HG03520 (cell line): ENCODE measurements around the gene AJUBA.
"Not testable (repeated sequence)": the region's sequence is repeated elsewhere in the genome, so short reads cannot be mapped to it uniquely, and the experiment has no call there.

Experiments
- ATAC-seq: cut with Tn5 transposase; IDR thresholded peaks from one replicate; pipeline ENCODE4 v1.9.1; 2021; ENCODE audit warnings: mild to moderate bottlenecking, moderate library complexity; ENCODE audit not compliant: unreplicated experiment

AJUBA gene

DNA sequence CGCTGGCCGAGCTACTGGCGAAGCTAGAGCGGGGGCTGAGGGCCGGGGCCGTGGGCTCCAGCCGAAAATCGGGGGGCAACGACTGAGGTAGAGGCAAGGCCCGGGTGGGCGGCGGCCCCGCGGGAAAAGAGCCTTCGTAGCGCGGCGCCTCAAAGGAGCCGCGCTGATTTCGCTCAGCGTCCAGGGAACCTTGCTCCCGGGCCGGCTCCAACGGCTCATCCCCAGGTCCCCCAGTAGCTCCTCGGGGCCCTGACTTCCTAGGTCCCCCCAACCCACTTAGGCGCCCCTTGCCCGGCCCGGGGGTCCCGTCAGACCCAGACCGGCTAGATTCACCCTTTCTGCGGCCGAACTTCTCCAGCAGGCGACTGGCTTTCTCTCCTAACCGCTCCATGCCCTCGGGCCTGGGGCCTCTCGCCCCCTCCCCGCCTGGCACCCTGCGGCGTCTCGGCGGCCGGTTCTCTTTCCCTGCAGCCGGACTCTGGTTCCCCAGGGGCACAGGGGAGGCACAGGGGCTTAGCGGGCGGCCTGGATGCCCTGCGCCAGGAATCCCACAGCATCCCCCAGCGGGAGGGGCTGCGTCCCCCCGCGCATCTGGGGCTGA lies 375 bp downstream of the AJUBA start:
- ATAC-seq = no peak

DNA sequence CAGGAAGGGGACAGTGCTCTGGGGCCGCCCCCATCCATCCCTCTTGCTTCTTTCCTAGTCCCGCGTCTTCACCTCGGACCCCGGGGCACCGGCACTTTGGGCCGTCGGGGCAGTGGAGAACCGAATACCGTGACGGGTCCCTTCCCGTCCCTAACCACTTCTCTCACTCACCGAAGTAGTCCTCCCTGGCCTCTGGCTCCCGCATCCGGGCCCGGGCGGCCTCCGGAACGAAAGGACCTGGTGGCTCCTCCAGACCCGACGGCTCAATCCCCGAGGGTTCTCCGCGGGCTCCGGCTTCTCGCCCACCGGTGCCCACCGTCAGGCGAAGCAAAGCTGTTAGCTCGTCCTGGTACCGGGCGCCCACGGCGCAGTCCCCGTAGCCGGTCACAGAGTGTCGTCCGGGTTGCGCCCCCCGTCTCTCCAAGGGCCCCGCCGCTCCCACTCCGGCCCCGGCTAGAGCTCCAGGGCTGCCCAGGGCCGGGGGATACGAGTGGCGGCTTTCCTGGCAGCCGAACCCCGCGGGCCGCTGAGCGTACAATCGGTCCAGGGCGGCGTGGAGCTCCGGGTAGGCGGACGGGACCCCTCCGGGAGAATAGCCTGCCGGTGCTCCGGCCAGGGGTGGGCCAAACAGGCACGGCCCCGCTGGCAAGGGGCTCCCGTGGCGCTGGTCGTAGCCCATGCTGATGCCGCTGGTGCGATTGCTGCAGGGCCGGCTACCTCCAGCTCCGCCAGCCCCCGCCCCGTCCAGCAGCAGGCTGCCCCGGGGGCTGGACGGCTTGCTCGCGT lies 1.1 kb downstream of the AJUBA start:
- ATAC-seq = no peak

DNA sequence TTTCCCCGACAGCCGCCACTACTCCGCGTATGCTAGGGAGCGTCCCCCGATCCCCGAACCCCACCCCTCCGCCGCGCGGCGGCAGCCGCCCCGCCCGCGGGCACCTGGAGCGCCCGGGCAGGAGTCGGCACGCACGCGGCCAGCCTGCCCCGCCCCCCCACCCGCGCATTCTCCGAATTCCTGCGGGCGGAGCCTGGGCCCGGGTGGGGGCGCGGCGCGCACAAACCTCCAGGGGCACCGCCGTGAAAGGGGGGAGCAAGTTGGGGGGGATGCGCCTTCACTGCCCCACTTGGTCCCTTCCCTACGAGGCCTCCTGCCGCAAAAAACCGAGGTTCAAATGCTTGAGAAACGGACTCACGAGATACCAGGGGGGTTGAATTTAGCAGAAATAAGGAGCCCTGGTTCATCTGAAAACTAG lies 1.7 kb downstream of the AJUBA start:
- no peak for ATAC-seq

DNA sequence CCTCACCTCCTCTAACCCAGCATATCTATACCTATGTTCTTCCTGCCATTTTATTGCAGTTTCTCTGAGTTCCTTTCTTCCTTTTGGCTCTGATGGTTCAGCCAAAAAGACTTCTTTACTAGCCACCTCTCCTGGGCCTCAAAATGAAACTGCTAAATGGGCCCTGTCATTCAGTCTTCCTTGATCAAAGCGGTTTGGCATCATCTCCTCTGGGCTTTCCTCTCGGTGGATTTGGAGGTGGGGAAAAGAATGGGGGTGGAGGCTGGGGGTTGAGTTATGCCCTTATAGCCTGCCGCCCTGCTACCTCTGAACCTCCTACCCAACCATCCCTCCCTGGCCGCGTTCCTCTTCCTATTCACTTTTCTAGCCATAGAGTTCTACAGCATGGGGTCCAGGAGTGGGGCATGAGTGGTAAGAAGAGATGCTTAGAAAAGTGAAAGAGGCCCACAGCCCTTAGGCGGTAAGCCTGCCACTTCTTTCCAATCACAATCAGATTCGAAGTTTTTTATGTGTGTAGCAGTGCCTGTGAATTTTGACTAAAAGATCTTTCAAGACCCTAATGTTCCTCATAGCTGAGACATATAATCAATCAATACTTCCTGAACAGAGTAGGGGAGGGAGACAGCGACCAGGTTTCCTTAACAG lies 2.5 kb downstream of the AJUBA start:
- ATAC-seq = no peak

DNA sequence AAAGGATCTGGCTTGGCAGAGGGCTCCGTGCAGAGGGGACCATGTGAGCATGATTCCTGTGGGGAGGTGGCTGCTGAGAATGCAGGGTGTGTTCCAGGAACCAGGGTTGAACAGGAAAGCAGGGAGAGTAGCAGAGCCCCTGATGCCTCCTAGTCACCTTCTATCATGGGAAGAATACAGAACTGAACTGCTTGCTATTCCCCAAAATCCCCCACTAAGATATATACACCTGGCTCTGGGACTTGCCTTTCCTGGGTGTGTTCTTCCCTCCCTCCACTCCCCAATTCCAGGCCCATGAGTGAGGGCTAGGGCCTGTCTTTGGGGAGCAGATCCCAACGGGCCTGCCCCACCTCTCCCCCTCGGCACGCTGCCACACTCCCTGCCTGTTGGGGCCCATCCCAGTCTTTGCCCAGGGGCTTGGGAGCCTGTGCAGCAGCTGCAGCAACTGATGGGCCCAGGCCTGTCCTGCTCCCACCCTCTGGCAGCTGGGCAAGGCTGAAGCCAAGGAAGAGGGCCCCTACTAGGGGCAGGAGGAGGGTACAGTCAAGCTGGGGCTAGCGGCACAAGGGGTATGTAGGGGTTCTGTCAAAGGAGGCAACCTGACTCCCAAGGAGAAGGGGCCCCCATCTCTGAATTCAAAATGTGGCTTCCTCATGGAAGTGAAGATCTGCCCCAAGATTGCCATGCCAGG lies 3.2 kb downstream of the AJUBA start:
- no peak for ATAC-seq

DNA sequence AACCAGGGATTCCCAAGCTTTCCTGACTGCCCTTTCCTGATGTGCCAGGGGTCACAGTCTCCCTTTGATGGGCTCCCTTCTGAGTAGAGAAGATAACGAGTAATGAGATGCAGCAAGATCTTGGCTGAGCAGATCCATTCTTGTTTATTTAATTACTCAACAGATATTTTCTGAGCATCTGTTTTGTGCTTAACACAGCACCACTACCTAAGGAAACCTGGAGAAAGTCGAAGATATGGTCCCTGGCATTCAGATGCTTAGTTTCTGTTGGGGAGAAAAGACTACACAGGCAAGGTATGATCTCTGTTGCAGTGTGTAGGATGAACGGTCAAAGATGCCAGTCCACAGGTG lies 3.9 kb downstream of the AJUBA start:
- ATAC-seq = no peak

DNA sequence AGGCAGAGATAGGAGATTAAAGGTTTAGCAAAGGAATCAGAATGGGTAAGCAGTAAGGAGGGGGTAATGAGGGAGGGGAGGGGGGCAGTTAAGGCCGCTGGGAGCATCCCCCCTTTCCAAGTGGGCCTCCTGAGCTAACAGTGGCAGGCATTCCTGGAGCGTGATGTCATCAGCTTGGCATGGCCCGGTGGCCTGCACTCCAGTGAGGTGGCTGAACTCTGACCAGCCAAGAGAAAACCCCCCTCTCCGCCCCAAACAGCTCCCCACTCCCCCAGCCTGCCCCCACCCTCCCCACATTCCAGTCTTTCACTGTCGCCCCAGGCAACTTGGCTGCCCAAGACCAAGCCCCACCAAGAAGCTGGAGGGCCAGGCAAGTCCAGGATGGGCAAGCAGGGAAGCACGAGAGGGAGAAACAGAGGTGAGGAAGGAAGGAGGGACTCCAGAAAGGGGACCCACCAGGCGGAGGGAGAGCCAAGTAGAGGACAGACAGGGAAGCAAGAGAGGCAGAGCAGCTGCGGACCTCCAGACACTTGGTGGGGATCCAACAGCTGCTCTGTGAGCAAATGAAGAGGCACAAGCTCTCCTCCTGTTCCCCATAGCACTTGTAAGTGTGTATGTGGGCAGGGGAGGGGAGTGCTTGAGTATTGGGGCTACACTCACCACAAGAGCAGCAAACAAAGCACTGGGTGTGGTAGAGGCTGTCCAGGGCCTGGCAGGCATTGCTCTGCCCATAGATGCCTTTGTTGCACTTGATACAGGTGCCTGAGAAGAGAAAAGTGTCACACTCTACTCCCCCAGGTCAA lies 4.5 kb downstream of the AJUBA start:
- ATAC-seq = no peak

DNA sequence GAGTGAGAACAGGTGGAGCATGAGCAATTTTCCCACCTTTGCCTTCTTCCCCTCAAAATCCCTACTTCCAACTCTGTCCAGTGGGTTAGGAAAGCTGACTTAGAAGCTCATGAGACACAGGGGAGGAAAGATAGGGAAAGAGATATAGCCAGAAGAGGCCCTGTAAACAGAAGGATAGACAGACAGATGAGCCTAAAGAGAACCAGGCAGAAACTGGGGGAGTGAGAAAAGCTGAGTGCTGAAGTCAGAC lies 5.0 kb downstream of the AJUBA start:
- no peak for ATAC-seq

DNA sequence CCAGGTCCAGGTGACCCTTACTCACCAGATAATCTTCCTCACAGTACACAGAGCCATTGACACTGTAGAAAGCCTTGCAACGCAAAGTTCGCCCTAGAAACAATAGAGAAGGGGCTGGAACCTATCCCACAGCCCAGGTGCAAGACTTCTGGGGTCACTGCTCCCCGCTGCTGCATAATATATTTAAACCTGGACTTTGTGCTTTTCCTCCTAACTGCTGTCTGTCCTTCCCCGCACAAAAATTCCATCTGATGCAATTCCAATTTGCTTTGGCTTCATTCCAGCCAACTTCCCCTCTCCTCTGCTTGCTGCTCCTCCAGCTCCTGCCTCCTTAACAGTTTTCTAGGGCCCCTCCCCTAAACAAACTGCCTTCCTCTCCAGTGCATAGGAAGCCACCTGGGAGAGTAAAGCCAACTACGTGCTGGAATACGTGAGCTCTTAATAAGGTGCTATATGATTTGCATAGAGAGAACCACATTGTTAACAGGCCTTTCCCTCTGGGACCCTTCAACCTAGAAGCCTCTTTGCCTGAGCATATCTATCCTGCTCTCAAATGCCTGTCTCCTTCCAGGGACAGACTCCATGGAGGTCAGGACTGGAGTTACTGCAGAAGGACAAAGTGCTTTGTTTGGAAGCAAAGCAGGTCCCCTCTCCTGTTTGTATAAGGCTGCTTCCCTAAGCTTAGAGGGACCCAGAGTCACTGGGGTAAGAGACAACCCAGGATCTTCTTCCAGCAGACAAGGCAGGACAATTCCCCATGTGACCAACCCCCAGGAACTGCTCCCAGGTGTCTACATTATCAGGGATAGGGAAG lies 5.5 kb downstream of the AJUBA start:
- no peak for ATAC-seq

DNA sequence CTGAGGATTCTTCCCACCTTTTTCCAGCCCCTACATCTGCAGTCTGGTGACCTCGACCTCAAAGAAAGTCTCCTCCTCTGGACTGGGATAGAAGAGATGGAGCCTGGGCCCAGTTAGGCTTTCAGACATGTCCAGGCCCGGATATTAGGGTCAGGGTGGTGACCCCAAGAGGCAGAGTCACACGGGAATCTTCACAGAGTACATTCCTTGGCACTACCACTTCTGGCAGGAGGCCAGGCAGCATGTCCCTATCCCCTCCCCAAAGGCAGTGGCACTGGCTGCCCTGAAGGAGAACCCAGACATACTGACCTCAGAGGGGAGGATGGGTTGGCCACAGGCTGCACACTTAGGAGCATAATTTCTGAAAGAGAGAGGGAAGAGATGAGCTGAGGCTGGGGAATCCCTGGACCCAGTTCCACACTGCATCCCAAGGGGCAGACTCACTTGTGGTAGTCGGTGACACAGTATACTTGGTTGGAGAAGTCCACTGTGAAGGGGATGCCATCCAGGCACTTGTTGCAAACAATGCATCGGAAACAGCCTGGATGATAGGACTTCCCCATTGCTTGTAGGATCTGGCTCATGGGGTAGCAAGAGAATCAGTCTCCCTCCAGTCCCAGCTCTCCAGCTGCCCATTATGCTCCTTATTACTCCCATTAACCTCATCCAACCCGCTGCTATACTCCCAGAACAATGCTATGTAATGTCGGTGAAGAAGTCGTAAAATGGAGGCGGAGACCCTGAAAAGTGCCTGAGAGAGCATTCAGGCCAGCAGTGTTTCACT lies 7.6 kb downstream of the AJUBA start:
- ATAC-seq = no peak

DNA sequence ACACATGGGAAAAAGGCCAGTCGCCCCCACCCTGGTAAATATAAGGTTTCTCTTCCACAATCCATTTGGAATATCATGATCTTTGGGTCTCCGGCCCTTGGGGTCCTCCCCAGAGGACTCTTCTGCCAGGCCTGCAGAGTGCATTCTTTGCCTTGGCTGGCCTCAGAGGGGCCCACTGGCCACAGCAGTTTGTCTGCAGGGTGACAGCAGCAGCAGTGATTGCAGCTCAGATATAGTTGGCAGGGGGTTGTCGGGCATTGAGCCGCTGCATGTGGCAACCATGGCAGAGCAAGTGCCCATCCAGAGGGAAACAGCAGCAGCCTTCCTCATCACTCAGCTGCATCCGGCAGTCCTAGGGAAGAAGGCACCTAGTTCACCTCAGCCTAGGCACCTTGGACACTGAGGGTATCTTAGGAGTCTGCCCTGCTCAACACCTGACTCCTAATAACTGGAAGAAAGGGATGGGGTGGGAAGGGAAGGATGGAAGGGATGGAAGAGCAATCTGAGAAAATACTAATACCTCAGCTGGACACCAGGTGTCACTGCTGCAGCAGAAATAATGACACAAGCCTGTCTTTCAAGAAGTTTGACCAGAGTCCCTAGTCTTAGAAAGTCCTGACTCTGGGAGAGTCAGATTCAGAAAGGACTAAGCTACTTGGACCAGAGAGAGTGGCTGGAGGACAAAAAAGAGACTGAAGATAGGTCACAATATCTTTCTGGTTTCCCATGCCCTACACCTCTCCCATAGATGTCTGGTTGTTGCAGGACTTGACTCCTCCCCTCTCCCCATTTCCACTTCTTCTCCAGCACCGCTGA lies 8.9 kb downstream of the AJUBA start:
- no peak for ATAC-seq

DNA sequence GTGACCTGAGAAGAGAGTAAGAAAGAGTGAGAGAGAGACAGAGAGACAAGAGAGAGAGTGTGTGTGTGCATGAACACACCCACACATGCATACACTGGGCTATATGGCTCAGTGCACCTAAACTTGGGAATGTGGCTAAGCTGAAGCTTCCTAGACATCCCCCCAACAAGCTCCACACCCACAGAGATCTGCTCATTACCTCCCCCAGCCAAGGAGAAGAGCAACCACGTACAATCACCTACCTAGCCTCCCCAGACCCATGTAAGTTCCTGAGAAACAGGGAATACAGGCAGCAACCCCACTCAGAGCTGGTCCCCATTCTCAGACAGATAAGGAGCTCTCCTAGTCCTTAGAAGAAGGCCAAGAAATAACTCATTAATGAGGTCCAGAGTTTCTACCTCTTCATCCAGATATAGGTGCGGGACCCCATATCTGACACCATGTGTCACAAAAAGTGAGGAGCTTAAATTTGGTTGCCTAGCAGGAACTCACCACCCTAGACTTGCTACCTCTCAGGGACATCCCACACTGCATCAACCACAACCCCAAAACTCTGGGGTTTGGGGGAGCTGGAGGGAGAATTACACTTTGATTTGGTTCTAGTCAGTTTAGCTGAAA lies 9.9 kb downstream of the AJUBA start:
- ATAC-seq = no peak

DNA sequence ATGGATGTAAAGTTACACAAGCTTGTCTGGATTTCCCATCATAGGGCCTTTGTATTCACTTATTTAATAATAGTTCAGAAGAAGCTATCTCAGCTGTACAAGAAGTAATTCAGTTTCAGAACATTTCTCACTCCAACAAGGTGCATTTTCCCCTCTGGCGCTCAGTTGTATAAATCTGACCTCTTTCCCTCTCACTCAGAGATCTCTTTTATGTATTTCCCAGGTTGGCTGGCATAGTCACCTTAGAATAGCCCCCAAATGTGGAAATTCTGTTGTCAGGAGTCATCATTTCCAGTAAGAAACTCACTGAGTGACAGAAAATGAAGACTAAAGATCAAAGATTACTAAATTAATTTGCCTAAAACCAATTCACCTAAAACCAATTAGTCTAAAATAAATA lies 11.2 kb downstream of the AJUBA start:
- ATAC-seq = no peak

DNA sequence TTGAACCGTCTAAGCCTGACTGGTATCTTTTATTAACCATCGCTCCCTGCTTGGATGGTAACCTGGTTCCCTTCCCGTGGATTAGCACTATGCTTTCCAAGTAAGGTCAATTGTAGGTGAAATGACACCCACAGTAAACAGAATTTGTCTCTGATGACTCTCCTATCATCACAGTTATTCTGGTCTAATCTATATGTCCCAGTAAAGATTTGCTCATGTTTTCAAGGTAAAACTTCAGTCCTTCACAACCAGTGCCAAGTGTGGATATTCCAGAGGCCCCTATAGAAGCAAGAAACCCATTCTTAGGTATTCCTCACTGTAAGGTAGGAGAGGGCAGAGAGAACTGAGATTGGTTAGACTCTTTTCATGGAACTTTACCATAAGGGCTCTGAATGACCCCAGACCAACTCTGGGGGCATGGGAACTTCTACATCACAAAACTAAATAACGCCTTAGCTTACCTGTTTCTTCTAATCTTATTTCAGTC lies 15.5 kb downstream of the AJUBA start:
- no peak for ATAC-seq

DNA sequence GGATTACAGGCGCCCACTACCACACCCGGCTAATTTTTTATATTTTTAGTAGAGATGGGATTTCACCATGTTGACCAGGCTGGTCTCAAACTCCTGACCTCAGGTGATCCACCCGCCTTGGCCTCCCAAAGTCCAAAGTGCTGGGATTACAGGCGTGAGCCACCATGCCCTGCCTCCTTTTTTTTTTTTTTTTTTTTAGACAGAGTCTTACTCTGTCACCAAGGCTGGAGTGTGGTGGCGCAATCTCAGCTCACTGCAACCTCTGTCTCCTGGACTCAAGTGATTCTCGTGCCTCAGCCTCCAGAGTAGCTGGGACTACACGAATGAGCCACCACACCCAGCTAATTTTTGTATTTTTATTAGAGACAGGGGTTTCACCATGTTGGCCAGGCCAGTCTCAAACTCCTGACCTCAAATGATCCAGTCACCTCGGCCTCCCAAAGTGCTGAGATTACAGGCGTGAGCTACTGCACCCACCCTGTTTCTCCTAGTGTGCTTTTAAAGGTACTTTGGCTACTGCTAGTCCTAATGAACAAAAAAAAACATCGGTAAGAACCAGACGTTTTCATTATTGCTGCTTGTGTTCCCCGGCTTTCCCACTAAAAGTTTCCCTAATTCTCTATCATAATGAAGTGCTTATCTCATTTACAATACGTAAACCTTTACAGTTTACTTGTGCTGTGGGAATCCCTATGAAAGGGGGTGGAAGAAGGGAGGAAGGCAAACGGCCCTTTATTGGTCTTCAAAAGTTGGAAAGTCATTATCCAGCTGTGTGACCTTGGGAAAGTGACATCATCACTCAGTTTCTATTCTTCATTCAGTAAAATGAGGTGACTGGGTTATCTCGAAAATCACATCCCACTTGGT lies 16.2 kb downstream of the AJUBA start:
- not testable (repeated sequence) for ATAC-seq

DNA sequence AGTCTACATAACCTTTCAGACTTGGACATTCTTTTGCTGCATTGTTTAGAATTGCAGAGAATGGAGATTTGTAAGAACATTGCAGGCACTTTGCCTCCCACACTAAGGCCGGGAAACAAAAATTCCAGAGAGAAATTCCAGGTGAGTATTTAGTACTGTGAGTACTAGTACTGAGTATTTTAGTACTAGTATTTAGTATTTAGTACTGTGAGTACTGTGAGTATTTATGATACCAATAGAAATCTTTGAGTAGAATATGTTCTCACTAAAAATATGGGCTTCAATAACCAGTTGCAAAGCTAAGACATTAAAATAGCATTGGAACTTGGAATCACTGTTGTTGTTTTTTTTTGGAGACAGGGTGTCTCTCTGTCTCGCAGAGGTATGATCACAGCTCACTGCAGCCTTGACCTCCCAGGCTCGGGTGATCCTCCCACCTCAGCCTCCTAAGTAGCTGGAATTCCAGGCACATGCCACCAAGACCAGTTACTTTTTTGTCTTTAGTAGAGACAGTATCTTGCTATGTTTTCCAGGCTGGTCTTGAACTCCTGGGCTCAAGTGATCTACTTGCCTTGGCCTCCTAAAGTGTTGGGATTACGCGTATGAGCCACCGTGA lies 20.2 kb downstream of the AJUBA start:
- ATAC-seq = no peak
